IMR-90 (cell line): ENCODE measurements around the gene MTG1.

Experiments used
- BHLHE40 ChIP-seq: fragments of 150-350 bp; IDR thresholded peaks from 2 replicates; pipeline ENCODE4 v1.6.1; 2016; ENCODE audit warnings: mild to moderate bottlenecking, low read depth, low read length
- CEBPB ChIP-seq: IDR thresholded peaks from 2 replicates; pipeline ENCODE4 v1.6.1; 2012; ENCODE audit warnings: low read depth, low read length, improper control_type of control experiment
- CHD1 ChIP-seq: IDR thresholded peaks from 2 replicates; pipeline ENCODE4 v1.6.1; 2012; ENCODE audit warnings: low read depth, low read length, improper control_type of control experiment
- ELK1 ChIP-seq: fragments of 150-350 bp; IDR thresholded peaks from 2 replicates; pipeline ENCODE4 v1.6.1; 2016; ENCODE audit warnings: low read depth, mild to moderate bottlenecking, low read length, moderate library complexity, borderline replicate concordance
- MAZ ChIP-seq: IDR thresholded peaks from 2 replicates; pipeline ENCODE4 v1.6.1; 2012; ENCODE audit warnings: low read depth, mild to moderate bottlenecking, low read length, improper control_type of control experiment, moderate library complexity, borderline replicate concordance
- MXI1 ChIP-seq: IDR thresholded peaks from 2 replicates; pipeline ENCODE4 v1.6.1; 2012; ENCODE audit warnings: low read depth, mild to moderate bottlenecking, low read length, moderate library complexity, borderline replicate concordance
- NFE2L2 ChIP-seq: fragments of 150-350 bp; IDR thresholded peaks from 2 replicates; pipeline ENCODE4 v1.6.1; 2016; ENCODE audit warnings: low read depth, mild to moderate bottlenecking, low read length
- POLR2A ChIP-seq: IDR thresholded peaks from 2 replicates; pipeline ENCODE4 v1.6.1; 2012; ENCODE audit warnings: mild to moderate bottlenecking, low read depth, low read length
- RAD21 ChIP-seq: IDR thresholded peaks from 2 replicates; pipeline ENCODE4 v1.6.1; 2012; ENCODE audit warnings: low read length, improper control_type of control experiment
- RCOR1 ChIP-seq: IDR thresholded peaks from 2 replicates; pipeline ENCODE4 v1.6.1; 2012; ENCODE audit warnings: mild to moderate bottlenecking, low read length, improper control_type of control experiment; ENCODE audit not compliant: insufficient replicate concordance
- RFX5 ChIP-seq: IDR thresholded peaks from 2 replicates; pipeline ENCODE4 v1.8.0; 2012; ENCODE audit warnings: low read depth, mild to moderate bottlenecking, low read length, moderate library complexity
- TF ChIP-seq, protein P1 (sequence below): conservative IDR thresholded peaks from 2 replicates; pipeline ENCODE4 v1.5.1; 2012; ENCODE audit warnings: mild to moderate bottlenecking, low read depth, low read length, improper control_type of control experiment
- TF ChIP-seq, protein P2 (sequence below): fragments of 150-350 bp; IDR thresholded peaks from 2 replicates; pipeline ENCODE4 v1.6.1; 2017; ENCODE audit warnings: mild to moderate bottlenecking, antibody characterized with exemption, low read length, low read depth

DNA sequence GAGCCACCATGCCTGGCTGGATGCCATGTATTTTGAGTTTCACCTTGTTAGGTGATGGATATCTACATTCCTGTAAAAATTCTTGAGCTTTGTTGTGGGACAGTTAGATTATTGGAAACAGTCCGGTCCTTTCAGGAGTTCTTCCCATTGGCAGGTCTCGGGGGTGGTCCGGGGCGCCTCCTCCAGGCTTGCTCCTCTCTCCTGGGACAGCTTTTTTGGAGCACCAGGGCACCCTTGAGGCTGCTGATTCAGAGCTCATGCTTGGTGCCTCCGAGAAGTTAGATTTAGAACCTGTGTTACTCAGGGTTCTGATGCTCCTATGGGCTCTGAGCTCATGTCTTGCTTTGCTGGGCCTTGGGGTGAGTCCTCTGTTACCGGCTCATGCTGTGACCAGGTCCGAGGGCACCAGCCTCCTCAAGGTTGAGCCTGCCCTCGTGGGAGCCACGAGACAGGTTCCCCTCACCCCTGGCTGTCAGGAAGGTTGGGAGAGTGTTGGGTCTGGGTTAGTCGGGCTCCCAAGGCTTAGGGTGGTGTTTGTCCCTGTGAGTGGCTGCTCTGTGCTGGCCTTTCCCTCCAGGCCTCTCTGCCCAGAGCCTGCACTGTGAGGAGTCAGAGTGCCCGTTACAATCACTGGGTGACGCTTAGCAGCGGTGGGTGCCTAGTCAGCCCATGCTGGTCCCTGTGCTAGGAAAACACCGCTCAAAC is 24.5 kb downstream of the MTG1 start:
- TF ChIP-seq MAZ (no peak), POLR2A (no peak), MXI1 (no peak), BHLHE40 (no peak), RAD21 (no peak), NFE2L2 (no peak), CHD1 (no peak), RCOR1 (no peak), ELK1 (no peak), RFX5 (no peak), CEBPB (no peak)
- TF ChIP-seq, protein P1, sequence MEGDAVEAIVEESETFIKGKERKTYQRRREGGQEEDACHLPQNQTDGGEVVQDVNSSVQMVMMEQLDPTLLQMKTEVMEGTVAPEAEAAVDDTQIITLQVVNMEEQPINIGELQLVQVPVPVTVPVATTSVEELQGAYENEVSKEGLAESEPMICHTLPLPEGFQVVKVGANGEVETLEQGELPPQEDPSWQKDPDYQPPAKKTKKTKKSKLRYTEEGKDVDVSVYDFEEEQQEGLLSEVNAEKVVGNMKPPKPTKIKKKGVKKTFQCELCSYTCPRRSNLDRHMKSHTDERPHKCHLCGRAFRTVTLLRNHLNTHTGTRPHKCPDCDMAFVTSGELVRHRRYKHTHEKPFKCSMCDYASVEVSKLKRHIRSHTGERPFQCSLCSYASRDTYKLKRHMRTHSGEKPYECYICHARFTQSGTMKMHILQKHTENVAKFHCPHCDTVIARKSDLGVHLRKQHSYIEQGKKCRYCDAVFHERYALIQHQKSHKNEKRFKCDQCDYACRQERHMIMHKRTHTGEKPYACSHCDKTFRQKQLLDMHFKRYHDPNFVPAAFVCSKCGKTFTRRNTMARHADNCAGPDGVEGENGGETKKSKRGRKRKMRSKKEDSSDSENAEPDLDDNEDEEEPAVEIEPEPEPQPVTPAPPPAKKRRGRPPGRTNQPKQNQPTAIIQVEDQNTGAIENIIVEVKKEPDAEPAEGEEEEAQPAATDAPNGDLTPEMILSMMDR, result no peak
- TF ChIP-seq, protein P2, sequence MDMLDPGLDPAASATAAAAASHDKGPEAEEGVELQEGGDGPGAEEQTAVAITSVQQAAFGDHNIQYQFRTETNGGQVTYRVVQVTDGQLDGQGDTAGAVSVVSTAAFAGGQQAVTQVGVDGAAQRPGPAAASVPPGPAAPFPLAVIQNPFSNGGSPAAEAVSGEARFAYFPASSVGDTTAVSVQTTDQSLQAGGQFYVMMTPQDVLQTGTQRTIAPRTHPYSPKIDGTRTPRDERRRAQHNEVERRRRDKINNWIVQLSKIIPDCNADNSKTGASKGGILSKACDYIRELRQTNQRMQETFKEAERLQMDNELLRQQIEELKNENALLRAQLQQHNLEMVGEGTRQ, result no peak
